HG03342 (cell line): ENCODE measurements around the gene L1TD1.
"Not testable (repeated sequence)": the region's sequence is repeated elsewhere in the genome, so short reads cannot be mapped to it uniquely, and the experiment has no call there.

Experiments
- ATAC-seq: cut with Tn5 transposase; IDR thresholded peaks from one replicate; pipeline ENCODE4 v1.9.1; 2021; ENCODE audit warnings: mild to moderate bottlenecking, moderate library complexity; ENCODE audit not compliant: unreplicated experiment

The L1TD1 gene, protein sequence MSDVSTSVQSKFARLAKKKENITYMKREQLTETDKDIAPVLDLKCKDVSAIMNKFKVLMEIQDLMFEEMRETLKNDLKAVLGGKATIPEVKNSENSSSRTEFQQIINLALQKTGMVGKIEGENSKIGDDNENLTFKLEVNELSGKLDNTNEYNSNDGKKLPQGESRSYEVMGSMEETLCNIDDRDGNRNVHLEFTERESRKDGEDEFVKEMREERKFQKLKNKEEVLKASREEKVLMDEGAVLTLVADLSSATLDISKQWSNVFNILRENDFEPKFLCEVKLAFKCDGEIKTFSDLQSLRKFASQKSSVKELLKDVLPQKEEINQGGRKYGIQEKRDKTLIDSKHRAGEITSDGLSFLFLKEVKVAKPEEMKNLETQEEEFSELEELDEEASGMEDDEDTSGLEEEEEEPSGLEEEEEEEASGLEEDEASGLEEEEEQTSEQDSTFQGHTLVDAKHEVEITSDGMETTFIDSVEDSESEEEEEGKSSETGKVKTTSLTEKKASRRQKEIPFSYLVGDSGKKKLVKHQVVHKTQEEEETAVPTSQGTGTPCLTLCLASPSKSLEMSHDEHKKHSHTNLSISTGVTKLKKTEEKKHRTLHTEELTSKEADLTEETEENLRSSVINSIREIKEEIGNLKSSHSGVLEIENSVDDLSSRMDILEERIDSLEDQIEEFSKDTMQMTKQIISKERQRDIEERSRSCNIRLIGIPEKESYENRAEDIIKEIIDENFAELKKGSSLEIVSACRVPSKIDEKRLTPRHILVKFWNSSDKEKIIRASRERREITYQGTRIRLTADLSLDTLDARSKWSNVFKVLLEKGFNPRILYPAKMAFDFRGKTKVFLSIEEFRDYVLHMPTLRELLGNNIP

DNA sequence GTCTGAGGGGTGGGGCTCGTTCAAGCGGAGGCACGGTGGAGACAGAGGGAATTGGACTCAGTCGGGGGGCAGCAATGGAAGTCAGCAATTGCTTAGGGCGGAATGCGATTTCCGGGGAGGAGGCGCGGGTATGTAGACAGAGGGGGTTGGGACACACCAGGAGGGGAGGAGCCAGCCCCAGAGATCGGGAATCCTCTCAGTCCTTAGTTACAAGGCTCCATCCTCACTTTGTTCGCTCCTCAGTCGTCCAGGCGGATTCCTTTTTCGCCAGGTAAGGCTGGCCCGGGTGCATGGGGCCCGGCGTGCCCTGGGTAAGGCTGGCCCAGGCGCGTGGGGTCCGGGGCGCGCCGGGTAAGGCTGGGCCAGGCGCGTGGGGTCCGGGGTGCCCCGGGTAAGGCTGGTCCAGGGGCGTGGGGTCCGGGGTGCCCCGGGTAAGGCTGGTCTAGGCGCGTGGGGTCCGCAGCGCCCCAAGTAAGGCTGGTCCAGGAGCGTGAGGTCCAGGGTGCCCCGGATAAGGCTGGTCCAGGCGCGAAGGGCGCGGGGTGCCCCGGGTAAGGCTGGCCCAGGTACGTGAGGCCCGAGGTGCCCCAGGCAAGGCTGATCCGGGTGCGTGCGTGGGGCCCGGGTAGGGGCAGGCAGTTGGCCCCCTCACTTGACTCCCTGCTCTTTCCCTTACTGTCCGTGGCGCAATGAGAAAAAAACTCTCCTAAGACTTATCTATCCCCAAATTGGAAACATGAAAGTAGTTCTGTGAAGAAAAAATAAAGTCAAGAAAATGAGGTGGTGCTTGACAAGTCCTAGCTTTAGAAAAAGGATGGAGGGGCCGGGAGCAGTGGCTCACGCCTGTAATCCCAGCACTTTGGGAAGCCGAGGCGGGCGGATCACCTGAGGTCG lies at the start of gene L1TD1:
Gene L1TD1 (plus strand): TSS at position 199 of the 894 bp plus-strand sequence. CDS start 11,780 bp downstream, outside the sequence.
- ATAC-seq = no peak

DNA sequence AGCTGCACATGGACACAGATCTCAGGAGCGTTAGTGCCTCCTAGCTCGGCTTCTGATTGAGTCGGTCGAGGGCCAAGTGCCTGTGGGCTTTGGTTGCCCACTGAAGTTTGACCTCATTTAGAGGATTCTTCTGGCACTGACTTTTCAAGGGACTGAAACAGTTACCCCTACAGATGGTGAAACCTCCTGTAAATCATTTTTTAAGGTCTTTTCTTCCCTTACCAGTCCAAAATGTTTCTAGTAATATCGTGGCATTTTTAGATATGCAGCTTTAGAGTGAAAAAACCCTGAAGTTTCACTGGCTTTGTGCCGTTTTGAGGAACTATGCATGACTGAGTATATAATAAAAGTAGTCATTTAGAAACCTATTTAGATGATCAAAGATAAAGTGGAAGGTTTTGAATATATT lies 34.7 kb upstream of the L1TD1 start:
- peak; percentile 57 for ATAC-seq

DNA sequence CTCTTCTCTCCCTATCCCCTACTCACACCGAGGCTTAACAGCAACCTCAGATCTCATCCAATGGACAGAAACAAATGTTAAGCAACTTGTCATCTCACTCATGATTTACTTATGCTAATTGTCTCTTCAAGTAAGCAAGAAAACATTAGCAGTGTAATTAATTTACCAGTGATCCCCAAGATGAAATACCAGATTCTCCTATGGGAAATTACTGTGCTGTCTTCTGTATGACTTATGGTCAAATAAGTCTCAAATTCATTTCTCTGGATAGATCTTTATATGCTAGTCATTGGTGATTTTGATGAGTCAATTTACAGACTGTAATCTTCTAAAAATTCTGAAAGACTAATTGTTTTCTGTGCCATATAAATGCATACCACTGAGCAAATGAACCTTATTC lies 32.9 kb upstream of the L1TD1 start:
- ATAC-seq = no peak

DNA sequence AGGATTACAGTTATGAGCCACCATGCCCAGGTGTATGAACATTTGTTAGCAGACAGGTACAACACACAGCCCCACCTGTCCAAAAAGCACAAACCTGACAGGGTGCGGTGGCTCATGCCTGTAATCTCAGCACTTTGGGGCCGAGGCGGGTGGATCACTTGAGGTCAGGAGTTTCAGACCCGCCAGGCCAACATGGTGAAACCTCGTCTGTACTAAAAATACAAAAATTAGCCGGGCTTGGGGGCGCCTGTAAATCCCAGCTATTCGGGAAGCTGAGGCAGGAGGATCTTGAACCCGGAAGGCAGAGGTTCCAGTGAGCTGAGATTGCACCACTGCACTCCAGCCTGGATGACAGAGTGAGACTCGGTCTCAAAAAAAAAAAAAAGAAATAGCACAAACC lies 24.3 kb upstream of the L1TD1 start:
- not testable (repeated sequence) for ATAC-seq

DNA sequence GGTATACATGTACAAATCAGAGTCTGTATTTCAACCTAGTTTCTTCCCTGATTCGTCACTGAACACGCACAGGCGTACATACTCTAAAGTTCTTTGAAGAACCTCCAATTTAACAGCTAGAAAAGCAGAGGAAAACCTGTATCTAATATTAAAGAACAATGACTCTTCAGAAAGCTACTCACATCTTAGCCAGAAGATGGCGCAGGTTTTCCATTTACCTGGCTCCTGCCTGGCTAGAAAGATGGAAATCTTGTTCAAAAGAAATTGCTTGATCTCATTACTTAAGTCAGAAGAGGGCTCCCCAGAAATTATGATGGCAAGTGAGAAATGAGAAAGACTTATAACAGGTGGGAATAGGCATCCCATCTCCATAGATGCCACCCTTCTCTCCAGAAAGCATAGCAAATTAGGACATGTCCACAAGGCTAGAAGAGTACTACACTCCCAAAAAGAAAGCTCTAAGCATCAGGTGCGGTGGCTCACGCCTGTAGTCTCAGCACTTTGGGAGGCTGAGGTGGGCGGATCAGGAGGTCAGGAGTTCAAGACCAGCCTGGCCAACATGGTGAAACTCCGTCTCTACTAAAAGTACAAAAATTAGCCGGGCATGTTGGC lies 19.0 kb upstream of the L1TD1 start:
- ATAC-seq = peak; percentile 58

DNA sequence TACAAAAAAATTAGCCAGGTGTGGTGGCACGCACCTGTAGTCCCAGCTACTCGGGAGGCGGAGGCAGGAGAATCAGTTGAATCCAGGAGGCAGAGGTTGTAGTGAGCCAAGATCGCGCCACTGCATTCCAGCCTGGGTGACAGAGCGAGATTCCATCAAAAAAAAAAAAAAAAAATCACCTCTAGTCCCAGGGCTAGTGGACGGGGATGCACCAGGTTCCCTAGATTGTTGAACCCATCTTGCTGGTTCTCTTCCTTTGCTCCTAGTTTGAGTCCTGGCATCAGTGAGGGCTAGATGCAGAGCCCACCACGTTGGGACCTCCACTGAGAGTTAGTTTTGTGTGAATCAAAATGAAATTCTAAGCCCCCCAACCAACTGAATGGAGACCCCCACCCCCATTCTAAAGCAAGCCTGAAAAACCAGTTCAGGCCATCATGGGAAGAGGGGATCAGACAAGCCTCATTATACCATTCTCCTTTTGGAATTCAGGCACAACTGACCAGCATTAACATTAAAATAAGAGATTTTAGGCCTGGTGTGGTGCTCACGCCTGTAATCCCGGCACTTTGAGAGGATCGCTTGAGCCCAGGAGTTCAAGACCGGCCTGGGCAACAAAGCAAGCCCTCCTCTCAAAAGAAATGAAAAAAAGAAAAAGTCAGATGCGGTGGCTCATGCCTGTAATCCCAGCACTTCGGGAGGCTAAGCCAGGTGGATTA lies 17.9 kb upstream of the L1TD1 start:
- ATAC-seq = no peak

DNA sequence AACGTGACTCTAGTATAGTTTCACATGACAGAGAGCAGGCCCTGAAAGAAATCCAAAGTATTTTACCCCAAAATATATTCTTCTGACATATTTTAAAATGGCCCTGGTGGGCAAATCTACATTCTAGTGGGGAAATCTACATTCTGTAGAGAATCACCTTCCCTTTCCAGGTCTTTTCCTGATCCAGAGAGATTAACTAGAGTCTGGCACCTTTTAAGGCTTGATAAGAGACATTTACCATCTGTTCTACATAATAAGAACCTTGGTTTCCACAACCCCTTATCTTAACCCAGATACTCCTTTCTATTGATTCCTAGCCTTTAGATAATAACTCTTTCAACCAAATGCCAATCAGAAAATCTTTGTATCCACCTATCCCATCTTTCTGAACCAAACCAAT lies 17.0 kb upstream of the L1TD1 start:
- no peak for ATAC-seq

DNA sequence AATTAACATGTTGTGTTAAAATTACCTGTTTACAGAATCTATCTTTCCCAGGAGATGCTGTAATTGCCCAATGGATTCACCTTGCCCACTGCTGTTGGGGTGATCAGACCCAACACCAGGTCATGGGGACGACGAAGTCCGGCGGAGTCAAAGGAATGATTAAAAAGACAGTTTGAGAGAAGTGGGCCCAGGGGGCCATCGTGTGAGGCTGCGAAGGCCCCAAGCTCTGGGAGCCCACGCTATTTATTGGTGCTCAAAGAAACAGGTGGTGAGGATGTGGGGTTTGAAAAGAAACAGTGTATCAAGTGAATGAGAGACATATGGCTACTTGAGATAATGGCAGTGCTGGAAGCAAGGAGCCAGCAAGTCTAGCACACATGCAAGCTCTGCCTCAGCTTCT lies 16.3 kb upstream of the L1TD1 start:
- ATAC-seq = no peak

DNA sequence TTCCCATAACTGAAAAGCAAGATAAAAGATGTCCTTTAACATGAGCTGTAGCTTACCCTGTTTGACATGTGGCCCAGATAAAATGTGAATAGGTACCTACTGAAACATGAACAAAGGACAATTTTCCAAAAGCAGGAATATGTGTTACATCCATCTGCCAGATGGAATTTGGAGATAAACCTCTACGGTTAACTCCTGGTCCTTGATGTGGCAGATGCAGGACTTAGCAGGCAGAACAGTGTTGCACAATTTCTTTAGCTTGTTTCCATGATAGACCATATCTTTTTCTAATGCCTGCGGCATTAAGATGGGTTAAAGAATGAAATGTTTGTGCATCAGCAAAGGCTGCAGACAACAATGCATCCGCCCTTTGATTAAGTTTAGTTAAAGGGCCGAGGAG lies 14.6 kb upstream of the L1TD1 start:
- not testable (repeated sequence) for ATAC-seq

DNA sequence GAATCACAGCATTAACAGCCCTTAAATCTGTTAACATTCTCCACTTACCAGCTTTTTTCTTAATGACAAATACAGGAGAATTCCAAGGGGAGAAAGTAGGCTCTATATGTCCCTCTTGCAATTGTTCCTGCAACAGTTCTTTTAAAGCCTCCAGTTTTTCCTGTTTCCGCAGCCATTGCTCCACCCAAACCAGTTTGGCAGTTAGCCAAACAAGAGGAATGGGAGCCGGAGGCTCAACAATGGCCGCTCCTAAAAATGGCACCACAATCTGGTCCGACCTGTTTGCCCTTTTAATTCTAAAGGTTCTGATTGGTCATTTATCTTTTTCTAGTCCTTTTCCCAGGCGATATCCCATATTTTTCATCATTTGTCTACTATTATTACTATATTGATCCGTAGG lies 14.0 kb upstream of the L1TD1 start:
- no peak for ATAC-seq

DNA sequence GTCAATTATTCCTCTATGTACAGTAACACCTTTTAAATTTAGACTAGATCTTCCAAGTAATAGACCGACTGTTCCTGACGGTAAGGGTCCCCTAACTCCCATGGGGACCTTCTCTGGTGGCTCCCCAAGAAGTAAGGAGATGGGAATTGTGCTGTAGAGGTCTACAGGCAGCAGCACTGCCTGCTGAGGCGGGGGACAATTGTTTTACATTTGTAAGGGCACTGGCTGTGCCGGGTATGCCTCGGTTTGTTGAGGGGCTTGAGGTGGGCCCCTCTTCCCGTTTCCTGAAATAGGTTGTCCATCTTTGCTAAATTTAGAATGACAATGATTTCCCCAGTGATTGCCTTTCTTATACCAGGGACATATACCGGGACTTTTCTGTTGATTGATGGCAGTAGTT lies 13.1 kb upstream of the L1TD1 start:
- ATAC-seq = no peak

DNA sequence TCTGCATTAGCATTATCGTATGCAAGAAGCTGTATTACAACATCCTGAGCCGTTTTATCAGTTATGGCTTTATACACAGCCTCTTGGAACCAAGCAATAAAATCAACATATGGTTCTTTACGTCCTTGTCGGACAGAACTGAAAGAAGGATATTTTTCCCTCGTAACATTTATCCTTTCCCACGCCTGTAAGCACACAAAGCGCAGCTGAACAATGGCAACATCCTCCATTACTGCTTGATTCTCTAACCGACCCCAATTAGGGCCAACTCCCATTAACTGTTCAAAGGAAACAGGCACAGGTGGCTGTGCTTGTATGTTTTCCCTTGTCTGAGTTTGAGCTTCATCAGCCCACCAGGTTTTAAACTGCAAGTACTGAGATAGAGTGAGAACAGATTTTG lies 12.5 kb upstream of the L1TD1 start:
- ATAC-seq = not testable (repeated sequence)

DNA sequence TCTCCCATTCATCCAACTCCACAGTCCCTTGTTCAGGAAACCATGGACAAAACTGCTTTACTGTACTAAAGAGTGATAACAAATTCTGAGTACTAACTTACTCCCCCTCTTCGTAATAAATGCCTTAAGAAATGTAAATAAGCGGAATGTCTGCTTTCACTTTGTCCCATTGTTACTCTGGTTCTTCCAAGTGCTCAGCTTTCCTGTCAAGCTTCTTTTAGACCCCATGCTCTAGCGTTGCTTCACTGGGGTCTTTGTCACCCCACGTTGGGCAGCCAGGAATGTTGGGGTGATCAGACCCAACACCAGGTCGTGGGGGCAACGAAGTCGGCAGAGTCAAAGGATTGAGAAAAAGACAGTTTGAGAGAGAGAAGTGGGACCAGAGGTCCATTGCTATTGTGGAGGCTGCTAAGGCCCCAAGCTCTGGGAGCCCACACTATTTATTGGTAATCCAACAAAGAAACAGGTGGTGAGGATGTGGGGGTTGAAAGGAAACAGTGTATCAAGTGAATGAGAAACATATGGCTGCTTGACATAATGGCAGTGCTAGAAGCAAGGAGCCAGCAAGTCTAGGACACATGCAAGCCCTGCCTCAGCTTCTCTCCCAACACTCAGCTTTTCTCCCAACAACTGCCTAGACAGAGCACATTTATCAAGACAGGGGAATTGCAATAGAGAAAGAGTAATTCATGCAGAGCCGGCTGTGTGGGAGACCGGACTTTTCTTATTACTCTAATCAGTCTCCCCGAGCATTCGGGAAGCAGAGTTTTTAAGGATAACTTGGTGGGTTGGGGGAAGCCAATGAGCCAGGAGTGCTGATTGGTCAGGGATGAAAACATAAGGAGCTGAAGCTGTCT lies 11.3 kb upstream of the L1TD1 start:
- ATAC-seq = not testable (repeated sequence)

DNA sequence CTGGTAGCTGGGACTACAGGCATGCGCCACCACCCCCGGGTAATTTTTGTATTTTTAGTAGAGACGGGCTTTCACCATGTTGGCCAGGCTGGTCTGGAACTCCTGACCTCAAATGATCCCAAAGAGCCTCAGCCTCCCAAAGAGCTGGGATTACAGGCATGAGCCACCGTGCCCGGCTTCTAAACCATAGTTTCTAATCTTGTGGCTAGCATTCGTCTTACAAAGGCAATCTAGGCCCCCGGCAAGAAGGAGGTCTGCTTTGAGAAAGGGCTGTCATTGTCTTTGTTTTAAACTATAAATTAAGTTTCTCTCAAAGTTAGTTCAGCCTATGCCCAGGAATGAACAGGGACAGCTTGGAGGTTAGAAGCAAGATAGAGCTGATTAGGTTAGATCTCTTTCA lies 10.3 kb upstream of the L1TD1 start:
- ATAC-seq = no peak

DNA sequence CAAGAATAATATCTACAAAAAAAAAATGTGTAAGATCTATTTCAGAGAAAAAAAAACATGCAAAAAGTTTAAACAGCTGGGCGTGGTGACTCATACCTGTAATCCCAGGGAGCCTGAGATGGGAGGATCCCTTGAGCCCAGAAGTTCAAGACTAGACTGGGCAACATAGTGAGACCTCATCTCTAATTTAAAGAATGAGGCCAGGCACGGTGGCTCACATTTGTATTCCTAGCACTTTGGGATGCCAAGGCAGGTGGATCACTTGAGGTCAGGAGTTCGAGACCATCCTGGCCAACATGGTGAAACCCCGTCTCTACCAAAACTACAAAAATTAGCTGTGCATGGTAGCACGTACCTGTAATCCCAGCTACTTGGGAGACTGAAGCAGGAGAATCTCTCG lies 9.4 kb upstream of the L1TD1 start:
- not testable (repeated sequence) for ATAC-seq

DNA sequence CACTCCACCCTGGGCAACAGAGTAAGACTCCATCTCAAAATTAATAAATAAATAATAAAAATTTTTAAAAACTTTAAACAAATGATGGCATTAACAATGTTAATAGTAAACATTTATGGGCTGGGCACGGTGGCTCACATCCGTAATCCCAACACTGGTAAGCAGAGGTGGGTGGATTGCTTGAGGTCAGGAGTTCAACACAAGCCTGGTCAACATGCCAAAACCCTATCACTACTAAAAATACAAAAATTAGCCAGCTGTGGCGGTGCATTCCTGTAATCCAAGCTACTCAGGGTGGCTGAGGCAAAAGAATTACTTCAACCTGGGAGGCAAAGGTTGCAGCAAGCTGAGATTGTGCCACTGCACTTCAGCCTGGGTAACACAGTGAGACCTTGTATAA lies 9.0 kb upstream of the L1TD1 start:
- ATAC-seq = no peak

DNA sequence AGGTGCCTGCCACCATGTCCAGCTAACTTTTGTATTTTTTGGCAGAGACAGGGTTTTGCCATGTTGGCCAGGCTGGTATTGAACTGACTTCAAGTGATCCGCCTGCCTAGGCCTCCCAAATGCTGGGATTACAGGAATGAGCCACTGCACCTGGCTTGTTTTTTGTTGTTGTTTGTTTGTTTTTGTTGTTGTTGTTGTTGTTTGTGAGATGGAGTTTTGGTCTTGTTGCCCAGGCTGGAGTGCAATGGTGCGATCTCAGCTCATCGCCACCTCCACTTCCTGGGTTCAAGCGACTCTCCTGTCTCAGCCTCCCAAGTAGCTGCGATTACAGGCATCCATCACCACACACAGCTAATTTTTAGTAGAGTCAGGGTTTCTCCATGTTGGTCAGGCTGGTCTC lies 7.1 kb upstream of the L1TD1 start:
- ATAC-seq = no peak

DNA sequence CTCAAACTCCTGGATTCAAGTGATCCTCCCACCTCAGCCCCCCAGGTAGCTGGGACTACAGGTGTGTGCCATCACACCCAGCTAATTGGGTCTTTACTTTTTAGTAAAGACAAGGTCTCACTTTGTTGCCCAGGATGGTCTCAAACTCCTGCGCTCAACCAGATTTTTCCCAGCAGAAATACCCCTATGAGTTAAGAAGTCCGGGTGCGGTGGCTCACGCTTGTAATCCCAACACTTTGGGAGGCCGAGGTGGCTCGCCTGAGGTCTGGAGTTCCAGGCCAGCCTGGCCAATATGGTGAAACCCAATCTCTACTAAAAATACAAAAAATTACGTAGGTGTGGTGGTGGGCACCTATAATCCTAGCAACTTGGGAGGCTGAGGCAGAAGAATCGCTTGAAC lies 6.5 kb upstream of the L1TD1 start:
- no peak for ATAC-seq

DNA sequence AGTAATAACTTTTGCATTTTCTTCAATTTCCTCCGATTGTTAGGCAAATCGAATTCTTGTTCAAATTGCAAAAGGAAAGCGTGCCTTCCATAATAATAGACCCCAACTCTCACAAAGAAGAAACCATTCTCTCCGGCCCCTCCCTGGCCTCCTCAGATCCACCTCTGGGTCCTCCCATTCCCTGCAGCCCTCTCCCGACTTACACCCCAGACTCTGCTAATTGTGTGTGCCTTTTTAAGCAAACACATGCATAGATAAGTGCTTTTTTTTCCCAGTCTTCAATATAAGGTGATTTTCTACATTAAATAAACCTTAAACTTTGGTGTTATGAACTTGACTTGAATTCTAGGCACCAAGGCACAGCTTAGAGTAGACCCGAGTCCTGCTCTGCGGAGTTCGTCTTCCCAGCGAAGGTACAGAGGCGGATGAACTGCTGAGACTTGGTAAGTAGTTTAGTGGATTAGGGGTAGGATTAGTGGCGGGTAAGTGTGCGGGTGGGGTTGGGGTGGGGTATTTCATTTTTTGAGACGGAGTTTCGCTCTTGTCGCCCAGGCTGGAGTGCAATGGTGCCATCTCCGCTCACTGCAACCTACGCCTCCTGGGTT lies 1.5 kb downstream of the L1TD1 start:
- ATAC-seq = no peak
